Activated T-cell treated with anti-CD3 and anti-CD28 coated beads for 48 hours (primary cell): ENCODE results near the gene HSFX4.
"Not testable (repeated sequence)": the region's sequence is repeated elsewhere in the genome, so short reads cannot be mapped to it uniquely, and the experiment has no call there.

ENCODE experiments used
- DNase-seq: peaks from one replicate; pipeline ENCODE4 v3.0.0-alpha.2; 2020; ENCODE audit warnings: low read depth

The HSFX4 gene

DNA sequence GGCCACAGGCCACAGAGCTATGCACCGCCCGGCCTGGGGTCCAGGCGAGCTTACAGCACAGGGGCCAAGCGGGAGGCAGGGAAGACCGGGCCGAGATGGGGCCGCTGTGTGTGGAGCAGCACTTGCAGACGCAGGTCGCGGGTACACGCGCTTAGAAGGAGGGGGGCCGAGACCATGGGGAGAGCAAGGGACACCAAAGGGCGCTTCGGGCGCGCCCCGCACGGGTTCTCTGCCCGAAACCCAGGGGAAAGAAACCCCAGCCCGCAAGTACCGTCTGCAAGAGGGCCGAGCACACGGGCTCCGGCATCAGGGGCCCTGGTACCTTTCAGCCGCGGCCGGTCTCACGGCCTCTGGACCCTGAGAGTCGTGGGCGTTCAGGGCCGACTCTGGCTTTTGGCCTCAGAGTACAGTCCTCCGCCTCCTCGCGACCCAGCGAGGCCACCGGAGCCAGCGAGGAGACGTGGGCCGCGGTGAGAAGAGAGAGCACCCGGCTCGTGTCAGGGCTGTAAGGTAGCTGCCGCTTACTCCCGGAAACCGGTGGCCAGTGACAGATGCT, 8.6 kb downstream of the HSFX4 start:
- peak; percentile 0 for DNase-seq

DNA sequence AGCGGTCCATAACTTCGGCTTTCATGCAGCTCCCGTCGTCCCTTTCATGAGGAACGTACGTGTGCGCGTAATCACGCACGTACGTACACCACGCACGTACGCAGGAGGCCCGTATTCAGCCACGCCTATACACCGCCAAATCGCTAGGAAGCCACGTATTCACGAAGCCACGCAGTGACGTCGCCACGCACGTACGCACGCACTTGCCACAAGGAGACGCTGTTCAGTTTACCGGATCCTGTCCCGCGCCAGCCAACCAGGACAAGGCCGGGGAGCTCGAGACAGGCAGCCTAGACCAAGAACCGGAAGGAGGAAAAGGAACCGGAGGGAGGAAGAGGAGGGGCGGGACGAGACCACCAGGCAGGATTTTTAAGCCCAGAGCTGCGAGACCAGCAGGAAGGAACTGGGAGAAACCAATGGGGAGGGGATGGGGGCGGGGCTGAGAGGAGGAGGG, 9.1 kb downstream of the HSFX4 start, which contains the start of gene EOLA2:
Gene EOLA2 (minus strand): TSS at position 65 of the 454 bp plus-strand sequence. CDS start 4,617 bp downstream, outside the sequence.
- DNase-seq: peak; percentile 81

DNA sequence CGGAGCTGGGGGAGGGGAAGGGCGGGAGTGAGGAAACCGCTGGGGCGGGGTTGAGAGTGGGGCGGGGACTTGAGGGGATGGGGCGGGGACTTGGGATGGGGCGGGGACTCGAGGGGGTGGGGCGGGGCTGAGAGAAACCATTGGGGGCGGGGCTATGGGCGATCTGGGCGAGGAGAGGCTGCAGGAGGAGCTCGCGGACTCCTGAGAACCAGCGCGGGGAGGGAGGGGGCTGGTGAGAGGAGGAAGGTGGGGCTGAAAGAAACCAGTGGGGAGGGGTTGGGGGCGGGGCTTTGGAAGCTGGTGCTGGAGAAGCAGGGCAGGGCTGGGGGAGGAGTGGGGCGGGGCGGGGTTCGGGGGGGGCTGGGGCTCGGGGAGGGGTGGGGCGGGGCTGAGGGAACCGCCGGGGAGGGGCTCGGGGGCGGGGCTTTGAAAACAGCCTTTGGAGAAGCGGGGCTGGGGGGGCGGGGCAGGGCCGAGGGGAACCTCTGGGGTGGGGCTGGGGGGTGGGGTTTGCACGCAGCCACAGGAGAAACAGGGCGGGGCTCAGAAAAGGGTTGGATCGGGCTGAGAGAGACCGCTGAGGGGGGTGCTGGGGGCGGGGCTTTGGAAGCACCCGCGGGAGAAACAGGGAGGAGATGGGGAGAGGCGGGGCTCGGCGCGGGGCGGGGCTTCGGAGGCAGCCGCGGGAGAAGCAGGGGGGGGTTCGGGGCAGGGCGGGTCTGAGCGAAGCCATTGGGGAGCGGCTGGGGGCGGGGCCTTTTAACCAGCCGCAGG, 9.7 kb downstream of the HSFX4 start:
- DNase-seq: peak; percentile 82

DNA sequence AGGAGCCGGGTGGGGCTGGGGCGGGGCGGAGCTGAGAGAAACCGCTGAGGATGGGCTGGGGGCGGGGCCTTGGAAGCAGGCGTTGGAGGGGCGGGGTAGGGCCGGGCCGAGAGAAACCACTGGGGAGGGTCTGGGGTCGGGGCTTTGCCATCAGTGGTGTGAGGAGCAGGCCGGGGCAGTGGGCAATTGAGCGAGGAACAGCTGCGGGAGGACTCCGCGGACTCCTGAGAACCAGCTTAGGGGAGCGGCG, 10.2 kb downstream of the HSFX4 start:
- DNase-seq: no peak

DNA sequence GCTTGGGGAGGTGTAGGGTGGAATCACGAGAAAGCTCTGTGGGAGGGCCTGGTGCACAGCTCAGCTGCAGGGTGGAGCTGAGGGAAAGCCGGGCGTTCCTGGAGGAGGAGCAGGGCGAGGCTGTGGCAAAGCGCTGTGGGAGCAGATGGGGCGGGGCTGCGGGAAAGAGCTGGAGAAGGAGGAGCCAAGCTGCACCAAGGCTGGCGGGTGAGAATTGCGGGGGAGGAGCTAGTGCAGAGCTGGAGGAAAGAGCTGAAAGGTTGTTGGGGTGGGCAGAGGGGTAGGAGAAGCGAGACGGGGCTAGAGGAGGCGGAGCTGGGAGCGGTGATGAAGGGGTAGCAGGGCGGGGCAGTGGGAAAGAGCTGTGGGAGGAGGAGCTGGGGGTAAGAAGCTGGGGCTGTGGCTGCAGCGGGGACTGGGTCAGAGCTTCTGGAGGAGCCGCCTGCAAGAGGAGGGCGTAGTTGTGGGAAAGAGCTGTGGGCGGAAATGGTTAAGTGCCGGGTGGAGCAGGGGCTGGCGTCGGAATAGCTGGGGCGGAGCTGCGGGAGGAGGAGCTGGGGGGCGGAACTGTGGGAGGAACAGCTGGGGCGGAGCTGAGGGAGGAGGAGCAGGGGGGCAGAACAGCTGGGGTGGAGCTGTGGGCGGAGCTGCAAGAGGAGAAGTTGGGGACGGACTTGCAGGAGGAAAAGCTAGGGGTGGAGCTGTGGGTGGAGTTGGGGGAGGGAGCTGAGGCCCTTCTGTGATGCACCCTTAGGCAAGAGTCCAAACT, 10.7 kb downstream of the HSFX4 start:
- DNase-seq: peak; percentile 83

DNA sequence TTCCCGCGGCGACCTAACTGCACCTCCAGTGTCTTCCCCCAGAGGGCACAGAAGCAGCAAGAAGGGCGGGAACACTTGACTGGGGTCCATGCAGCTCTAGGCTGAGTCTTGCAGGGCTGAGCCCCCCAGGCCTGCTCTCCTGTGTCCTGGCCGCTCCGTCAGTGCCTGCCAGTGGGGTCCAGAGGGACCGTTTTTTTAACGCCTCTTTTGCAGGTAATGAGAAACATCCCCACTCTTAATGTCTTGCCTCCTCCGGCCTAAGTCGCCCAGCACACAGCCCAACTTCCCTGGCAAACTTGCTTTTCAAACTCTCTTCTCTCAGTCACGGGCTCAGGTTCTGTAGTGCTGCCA, 11.3 kb downstream of the HSFX4 start:
- not testable (repeated sequence) for DNase-seq

DNA sequence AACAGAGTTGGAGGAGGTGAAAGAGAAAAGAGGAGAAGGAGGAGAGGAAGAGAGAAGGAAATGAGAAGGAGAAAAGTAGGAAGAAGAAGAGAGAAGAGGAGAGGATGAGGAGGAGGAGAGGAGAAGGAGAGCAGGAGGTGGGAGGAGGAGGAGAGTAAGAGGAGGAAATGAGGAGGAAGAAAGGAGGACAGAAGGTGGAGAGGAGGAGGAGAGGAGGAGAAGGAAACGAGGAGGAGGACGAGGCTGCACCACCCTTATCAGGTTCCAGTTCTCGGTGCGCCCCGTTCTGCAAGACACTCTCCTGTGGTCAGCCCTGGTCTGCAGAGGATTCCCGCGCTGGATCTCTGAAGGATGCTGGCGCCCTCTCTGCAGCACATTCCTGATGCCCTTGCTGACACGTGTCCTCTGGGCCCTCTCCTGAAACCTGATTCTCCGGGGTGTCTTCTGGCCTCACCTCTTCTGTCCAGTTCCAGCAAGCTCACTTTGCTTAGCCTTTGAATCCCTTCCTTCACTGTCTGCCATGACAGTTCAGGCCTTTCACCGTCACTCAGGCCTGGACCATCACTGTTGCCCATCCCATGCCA, 15.8 kb downstream of the HSFX4 start:
- not testable (repeated sequence) for DNase-seq

DNA sequence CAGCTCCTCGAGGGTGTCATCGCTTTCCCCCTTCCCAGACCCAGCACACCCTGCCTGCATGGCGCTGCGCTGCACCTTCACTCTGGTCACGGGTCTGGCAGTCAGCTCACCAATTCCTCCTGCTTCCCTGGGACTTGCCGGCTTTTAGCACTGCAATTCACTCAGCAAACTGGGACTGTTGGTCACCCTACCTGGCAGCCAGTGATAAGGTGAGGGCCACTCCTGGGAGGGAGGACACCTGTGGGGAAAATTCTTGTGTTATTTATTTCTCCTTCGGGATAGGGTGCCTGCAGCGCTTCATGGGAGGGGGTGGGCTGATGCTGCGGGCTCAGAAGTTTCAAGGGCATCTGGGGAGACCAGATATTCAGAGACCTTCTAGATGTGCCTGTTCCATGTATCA, 16.4 kb downstream of the HSFX4 start:
- DNase-seq: not testable (repeated sequence)

DNA sequence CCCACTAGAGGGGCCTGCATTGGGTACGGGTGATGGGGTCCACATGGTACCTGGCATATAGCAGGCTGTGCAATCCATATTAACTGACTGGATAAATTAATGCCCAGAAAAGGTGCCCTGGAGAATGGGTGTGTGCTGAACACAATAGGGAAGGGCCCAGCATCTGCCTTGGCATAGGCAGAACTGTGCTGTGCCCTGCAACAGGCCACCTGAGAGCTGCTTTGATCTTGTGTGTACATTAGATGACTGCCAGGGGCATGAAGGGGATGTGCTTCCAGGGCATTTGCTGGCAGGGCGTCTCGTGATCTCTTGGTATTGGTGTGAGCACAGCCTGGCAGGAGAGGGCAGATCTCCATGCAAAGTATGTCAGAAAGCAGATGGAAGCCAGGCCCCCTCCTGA, 17.6 kb downstream of the HSFX4 start:
- DNase-seq: not testable (repeated sequence)

DNA sequence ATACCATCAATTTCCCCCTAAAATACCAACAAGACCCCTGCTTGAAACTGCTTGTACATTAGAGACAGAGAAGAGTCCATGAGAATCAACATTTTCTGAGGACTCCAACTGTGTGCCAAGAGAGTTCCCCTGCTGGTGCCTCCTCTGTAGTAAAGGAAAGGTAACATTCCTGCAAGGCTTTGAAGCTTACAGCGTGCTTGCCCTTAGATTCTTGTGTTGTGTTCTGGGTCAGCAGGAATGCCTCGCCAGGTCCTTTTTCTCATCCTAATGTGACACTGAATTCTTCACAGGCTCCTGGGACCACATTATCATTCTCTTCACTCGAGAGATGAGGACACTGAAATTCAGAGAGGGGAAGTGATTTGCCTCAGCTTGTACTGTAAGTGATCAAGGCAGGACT, 18.6 kb downstream of the HSFX4 start:
- no peak for DNase-seq

DNA sequence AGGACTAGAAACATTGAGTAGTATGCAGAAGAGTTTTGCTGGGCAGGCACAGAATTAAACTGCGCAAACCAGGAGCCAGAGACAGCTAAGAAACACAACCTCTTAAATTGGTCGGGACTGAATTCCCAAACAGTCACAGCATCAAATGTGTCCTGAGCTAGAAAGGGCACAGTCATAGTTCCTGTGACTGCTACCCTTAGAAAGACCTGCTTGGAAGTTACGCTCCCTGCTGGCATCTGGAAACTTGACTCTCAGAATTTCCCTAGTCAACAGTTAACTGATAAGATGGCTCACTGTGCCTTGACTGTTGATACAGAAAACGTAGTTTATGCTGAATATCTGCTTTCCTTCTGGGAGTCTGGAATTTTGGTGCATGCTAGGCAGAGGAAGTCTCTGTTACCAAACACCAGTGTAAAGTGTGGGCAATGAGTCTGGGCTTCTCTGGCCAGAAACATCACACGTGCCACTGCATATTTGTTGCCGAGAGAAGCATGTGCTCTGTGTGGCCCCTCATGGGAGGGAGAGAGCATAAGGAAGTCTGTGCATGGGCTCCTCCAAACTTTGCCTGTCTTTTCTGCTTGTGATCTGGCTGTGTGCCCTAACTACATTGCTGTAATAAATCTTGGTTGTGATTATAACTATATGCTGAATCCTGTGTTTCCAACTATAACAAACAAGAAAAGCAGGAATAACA, 20.5 kb downstream of the HSFX4 start:
- no peak for DNase-seq

DNA sequence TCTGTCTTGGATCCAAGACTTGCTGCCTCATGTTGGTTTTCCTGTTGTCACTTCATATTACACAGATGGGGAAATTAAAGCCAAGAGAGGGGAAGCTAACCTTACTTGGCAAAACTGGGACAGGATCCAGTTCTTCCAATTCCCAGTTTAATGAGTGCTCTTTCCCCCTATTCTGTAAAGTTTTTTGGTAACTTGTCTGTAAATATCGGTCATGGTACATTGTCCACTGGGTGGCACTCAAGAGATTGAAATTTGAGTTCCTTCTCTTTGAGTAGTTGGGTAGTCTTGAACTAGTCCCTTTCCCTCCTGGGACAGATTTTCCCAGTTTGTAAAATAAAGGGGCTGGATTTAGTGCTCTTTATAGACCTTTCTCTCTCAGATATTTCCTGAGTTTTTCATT, 21.3 kb downstream of the HSFX4 start:
- no peak for DNase-seq

DNA sequence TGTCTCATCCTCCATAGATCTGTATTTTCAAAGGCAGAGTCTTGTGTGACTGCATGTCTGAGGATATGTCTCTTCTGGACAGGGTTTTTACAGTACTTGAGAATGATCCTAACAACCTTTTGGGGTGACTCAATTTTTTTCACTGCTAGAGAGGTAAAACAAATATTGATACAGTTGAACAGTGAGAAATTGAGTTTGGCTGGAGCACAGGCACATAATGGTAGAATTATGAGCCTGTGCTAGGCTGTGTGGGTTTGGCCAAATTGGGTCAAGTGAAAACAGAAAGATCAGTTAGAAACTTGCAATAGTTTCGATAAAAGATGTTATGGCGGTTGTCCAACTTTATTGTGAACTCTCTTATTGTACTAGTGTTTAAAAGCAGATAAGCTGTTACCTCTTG, 32.2 kb downstream of the HSFX4 start:
- no peak for DNase-seq

DNA sequence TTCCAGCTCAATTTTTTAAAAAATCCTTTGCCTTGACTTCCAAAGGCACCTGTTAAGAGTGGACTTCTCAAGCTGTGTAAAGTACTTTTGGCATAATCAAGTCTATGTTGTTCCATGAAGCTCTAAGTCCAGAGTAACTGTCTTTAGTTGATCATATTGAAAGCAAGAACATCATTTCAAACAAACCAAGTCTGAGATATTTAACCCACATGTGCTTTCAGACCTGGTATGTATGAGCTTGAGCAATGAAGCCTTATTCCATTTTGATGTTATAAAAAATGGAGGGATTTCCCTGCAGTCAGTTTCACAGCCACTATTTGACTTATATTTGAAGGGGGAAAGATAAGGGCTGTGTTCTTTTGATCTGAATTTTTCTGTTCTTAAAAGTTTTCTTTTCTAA, 32.6 kb downstream of the HSFX4 start:
- no peak for DNase-seq

DNA sequence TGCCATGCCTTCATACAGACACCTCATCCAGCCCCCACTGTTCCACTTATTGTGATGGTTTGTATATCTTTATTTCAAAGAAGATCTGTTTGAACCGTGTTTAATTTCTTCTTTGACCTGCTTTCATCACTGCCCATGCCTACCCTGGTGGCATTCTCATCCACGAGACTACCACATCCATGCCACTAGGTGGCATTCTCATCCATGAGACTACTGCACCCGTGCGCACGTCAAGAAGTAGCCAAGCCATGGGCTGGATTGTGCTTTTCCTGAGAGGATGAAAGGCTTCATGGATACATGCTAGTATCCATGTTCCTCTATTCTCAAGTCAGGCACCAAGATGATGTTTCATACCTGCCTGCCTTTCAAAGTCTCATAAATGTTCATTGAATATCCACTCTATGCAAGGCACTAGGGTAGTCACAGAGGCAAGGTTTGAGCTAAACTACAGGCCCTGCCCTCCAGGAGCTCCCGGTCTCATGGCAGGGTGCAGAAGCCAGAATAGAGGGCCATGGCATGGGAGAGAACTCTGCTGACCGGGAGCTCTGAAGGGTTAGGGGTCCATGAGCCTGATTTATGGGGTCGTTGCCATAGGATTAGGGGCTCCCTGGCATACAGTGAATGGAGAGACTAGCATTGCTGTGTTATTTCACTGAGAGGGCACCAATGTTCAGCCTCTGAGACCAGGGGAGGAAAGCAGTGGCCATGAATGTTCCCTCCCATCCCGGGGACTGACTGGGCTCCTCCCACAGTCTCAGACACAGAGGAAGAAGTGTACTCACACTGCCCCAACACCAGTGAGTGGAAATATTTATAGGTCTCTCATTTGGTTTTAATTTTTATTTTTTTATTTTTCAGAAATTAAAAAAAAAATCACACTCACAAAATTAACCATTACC, 33.7 kb downstream of the HSFX4 start:
- peak; percentile 2 for DNase-seq

DNA sequence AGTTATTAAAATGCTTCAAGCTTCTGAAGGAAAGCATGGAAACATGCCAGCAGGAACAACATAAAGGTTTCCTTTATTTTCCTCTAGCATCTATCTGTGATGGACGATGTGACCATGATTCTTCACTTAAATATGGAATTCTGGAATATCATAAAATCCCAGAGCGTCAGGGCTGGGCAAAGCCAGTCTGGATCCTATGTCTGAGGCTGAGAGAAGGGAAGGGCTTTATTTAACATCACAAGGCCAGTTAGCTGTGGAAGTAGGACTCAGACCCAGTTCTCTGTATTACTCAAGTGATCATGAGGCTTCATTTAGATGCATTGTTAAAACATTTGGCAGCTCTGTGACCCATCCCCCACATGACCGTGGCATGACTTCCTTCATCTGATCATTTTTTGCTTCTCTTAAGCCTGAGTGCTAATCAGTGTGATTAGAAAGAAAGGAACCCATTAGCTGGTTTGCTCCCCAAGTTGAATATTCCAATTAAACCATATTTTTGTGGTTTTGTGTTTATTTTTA, 49.8 kb downstream of the HSFX4 start:
- DNase-seq: no peak
